KMS-11 (cell line): ENCODE results near the gene MAPRE3.
A peak's percentile ranks its signal among the peaks of the same experiment; 100 is the strongest.

Experiments used
- H2AFZ ChIP-seq: fragments of 200-600 bp; sonication (generic); 2 replicates; pipeline ENCODE4 v1.6.1; 2016; ENCODE audit warnings: antibody characterized with exemption, mixed run types, low read depth
- H3K27ac ChIP-seq: fragments of 200-600 bp; sonication (generic); 2 replicates; pipeline ENCODE4 v1.6.1; 2016; ENCODE audit warnings: mild to moderate bottlenecking, mixed run types
- H3K27me3 ChIP-seq: fragments of 200-600 bp; sonication (generic); 2 replicates; pipeline ENCODE4 v1.6.1; 2017; ENCODE audit warnings: mild to moderate bottlenecking, low read depth, mixed run types, moderate library complexity; ENCODE audit not compliant: insufficient read depth
- H3K36me3 ChIP-seq: fragments of 200-600 bp; sonication (generic); 2 replicates; pipeline ENCODE4 v1.6.1; 2017; ENCODE audit warnings: mild to moderate bottlenecking, mixed run types; ENCODE audit not compliant: insufficient read depth
- H3K4me1 ChIP-seq: fragments of 200-600 bp; sonication (generic); 2 replicates; pipeline ENCODE4 v1.6.1; 2016; ENCODE audit warnings: mild to moderate bottlenecking, low read depth, mixed run types; ENCODE audit not compliant: poor library complexity, severe bottlenecking
- H3K4me2 ChIP-seq: fragments of 200-600 bp; sonication (generic); 2 replicates; pipeline ENCODE4 v1.7.0; 2016; ENCODE audit warnings: mild to moderate bottlenecking, mixed run types
- H3K4me3 ChIP-seq: fragments of 200-600 bp; sonication (generic); IDR thresholded peaks from 2 replicates; pipeline ENCODE4 v1.6.1; 2017; ENCODE audit warnings: low read depth, low read length, mixed read lengths; ENCODE audit not compliant: insufficient read depth
- H3K79me2 ChIP-seq: fragments of 200-600 bp; sonication (generic); 2 replicates; pipeline ENCODE4 v1.6.1; 2016; ENCODE audit warnings: low read depth, mixed run types; ENCODE audit not compliant: insufficient read depth
- H3K9ac ChIP-seq: fragments of 200-600 bp; sonication (generic); 2 replicates; pipeline ENCODE4 v1.6.1; 2016; ENCODE audit warnings: mild to moderate bottlenecking, mixed run types
- H4K20me1 ChIP-seq: fragments of 200-600 bp; sonication (generic); 2 replicates; pipeline ENCODE4 v1.6.1; 2016; ENCODE audit warnings: mild to moderate bottlenecking, mixed run types; ENCODE audit not compliant: insufficient read depth
- TF ChIP-seq, protein P1 (sequence below): fragments of 200-600 bp; sonication (generic); conservative IDR thresholded peaks from 2 replicates; pipeline ENCODE4 v1.6.1; 2017; ENCODE audit warnings: low read depth, mild to moderate bottlenecking, antibody characterized with exemption, low read length, moderate library complexity, mixed read lengths

The MAPRE3 gene

DNA sequence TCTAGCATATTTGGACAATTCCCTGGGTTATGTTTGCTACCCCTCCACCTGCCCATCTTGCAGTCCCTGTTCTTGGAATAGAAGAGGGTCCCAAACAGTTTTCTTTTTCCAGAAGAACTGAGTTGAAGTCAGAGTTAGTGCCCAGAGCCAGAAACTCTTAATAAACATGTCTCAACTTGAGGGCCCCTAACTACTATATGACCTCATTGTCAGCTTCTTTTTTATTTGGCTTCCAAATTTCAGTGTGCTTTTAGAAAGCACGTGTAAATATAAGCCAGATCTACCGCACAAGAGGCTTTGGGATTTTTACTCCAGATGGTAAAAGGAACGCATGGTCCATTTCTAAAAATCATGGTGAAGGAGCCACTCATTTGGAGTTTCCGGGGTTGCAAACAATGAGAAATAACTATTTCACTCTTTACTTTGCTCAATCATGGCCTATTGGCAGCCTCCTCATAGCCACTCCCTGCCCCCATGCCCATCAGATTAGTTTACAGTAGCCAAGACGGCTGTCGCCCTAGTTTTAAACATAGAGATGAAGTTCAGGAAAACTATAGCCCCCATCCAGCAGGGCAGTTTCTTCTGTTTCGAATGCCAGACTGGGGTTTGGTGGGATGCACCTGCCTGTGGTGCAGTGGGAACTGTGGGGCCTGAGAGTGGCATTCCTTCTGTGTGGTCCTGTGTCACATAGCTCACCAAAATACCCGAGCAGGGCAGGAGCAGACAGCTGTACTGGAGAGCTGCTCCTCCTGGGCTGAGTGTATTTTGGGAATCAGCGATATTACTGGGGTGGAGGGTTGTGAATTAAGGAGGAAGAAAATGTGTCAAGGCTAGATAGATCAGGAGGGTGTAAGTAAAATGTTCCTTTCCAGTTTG is 1.7 kb downstream of the MAPRE3 start:
- Histone ChIP-seq H3K9ac (no peak overlapping the region), H3K27me3 (peaks cover 19% of the 10 kb centered on the region; the same call in 1 of the 2 replicates), H2AFZ (no peak overlapping the region), H3K4me1 (peaks cover 11% of the 10 kb centered on the region), H3K4me3 (no peak overlapping the region), H3K36me3 (no peaks in the 10 kb centered on the region), H3K79me2 (no peaks in the 10 kb centered on the region), H3K4me2 (peak overlapping the region; percentile 78; the same call in 1 of the 2 replicates), H3K27ac (no peak overlapping the region), H4K20me1 (no peaks in the 10 kb centered on the region)
- TF ChIP-seq, protein P1, sequence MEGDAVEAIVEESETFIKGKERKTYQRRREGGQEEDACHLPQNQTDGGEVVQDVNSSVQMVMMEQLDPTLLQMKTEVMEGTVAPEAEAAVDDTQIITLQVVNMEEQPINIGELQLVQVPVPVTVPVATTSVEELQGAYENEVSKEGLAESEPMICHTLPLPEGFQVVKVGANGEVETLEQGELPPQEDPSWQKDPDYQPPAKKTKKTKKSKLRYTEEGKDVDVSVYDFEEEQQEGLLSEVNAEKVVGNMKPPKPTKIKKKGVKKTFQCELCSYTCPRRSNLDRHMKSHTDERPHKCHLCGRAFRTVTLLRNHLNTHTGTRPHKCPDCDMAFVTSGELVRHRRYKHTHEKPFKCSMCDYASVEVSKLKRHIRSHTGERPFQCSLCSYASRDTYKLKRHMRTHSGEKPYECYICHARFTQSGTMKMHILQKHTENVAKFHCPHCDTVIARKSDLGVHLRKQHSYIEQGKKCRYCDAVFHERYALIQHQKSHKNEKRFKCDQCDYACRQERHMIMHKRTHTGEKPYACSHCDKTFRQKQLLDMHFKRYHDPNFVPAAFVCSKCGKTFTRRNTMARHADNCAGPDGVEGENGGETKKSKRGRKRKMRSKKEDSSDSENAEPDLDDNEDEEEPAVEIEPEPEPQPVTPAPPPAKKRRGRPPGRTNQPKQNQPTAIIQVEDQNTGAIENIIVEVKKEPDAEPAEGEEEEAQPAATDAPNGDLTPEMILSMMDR: no peak

DNA sequence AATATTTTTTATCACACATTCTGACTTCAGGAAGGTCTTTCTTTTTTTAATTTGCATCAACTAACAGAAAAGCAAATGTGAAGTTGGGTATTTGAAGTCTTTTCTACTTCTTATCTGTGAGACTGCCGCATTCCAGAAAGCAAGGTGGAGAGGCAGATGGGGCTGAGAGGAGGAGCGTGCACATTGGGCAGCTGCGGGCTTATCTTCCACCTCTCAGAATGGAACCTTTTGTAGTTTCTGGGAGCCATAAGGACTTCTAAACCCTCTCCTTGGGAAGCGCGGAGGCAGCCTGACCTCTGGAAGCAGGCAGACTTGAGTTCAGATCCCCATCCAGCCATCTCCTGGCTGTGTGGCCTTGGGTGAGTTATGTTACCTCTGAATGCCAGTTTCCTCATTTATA is 3.9 kb downstream of the MAPRE3 start:
- Histone ChIP-seq H3K4me2 (no peak overlapping the region), H3K9ac (no peak overlapping the region), H4K20me1 (no peaks in the 10 kb centered on the region), H3K27me3 (peaks cover 7% of the 10 kb centered on the region; the same call in 1 of the 2 replicates), H3K4me1 (peaks cover 11% of the 10 kb centered on the region), H2AFZ (no peak overlapping the region), H3K4me3 (no peak overlapping the region), H3K36me3 (no peaks in the 10 kb centered on the region), H3K27ac (no peak overlapping the region), H3K79me2 (no peaks in the 10 kb centered on the region)
- TF ChIP-seq, protein P1: no peak

DNA sequence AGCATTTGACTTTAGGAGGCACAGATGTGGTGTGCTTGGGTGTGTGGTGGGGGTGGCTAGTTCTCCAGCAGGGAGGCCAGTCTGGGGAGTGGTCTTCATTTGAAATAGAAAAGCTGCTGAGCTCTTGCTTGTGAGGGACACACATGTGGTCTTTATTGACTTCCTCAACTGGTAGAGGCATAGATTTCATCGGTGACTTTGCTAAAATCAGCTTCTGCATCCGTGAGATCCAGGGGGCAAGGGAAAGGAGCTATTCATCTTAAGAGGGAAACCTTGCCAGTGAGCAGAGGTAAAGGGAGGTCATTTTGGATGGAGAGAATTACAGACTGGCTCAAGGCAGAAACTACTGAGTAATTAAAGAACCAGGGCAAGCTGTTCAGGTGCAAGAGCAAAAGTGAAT is 4.7 kb downstream of the MAPRE3 start:
- Histone ChIP-seq H3K27ac (no peak overlapping the region), H3K27me3 (peaks cover under 1% of the 10 kb centered on the region; the same call in 1 of the 2 replicates), H3K4me3 (no peak overlapping the region), H2AFZ (no peak overlapping the region), H3K4me1 (peaks cover 7% of the 10 kb centered on the region), H3K9ac (no peak overlapping the region), H3K4me2 (no peak overlapping the region), H3K36me3 (no peaks in the 10 kb centered on the region), H3K79me2 (no peaks in the 10 kb centered on the region), H4K20me1 (no peaks in the 10 kb centered on the region)
- TF ChIP-seq, protein P1: no peak

DNA sequence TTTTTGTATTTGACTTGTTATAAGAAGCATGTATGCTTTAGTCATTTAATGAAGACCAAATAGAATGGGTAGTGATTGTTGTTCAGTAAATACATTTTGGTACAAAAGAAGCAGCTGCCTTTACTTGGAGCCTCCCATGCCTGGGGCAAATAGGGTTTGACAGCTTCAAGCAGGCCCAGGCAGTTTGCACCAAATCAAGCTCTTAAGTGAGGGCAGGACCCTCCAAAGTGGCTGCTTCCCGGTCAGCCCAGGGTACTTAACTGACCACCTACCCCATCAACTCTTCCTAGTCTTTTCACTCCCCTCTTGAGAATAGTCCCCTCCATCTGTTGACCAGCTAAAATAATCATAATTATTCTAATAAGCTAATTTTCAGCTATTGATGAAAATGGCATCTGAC is 5.2 kb downstream of the MAPRE3 start:
- Histone ChIP-seq H2AFZ (no peak overlapping the region), H3K4me2 (no peak overlapping the region), H3K27me3 (no peaks in the 10 kb centered on the region), H3K79me2 (no peaks in the 10 kb centered on the region), H3K27ac (no peak overlapping the region), H3K4me3 (no peak overlapping the region), H4K20me1 (no peaks in the 10 kb centered on the region), H3K4me1 (peaks cover 6% of the 10 kb centered on the region), H3K36me3 (no peaks in the 10 kb centered on the region), H3K9ac (no peak overlapping the region)
- TF ChIP-seq, protein P1: no peak
